Hepatocyte (in vitro differentiated cells): ENCODE data around the gene TMEM150B.

ENCODE experiments used
- EZH2 ChIP-seq: fragments of 200-600 bp; sonication (generic); IDR thresholded peaks from 2 replicates; pipeline ENCODE4 v1.6.1; 2016; ENCODE audit warnings: antibody characterized with exemption, mild to moderate bottlenecking, borderline replicate concordance
- EZH2phosphoT487 ChIP-seq: fragments of 200-600 bp; sonication (generic); IDR thresholded peaks from one replicate; pipeline ENCODE4 v1.6.1; 2018; ENCODE audit warnings: antibody characterized with exemption, mild to moderate bottlenecking, low read depth, moderate library complexity; ENCODE audit not compliant: unreplicated experiment, severe bottlenecking
- TF ChIP-seq, protein P1 (sequence below): fragments of 200-600 bp; sonication (generic); IDR thresholded peaks from 2 replicates; pipeline ENCODE4 v1.5.1; 2016; ENCODE audit warnings: antibody characterized with exemption, mild to moderate bottlenecking; ENCODE audit not compliant: poor library complexity

DNA sequence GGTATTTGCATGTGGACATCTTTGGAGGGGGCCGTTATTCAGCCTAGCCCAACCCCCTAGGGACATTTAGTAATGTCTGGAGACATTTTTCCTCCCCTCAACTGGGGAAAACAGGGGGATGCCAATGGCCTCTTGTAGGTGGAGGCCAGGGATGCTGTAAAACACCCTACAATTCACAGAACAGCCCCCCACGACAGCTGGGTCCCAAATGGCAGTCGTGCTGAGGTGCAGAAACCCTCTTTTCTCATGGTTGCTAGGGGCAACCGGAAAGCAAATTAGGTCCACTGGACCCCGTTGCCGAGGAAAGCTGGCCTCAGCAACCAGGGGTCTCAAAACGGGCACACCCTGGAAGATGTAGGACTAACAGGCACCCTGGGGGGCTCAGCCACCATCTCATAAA lies 14.6 kb downstream of the TMEM150B start:
- TF ChIP-seq EZH2 (no peak), EZH2phosphoT487 (no peak)
- TF ChIP-seq, protein P1, sequence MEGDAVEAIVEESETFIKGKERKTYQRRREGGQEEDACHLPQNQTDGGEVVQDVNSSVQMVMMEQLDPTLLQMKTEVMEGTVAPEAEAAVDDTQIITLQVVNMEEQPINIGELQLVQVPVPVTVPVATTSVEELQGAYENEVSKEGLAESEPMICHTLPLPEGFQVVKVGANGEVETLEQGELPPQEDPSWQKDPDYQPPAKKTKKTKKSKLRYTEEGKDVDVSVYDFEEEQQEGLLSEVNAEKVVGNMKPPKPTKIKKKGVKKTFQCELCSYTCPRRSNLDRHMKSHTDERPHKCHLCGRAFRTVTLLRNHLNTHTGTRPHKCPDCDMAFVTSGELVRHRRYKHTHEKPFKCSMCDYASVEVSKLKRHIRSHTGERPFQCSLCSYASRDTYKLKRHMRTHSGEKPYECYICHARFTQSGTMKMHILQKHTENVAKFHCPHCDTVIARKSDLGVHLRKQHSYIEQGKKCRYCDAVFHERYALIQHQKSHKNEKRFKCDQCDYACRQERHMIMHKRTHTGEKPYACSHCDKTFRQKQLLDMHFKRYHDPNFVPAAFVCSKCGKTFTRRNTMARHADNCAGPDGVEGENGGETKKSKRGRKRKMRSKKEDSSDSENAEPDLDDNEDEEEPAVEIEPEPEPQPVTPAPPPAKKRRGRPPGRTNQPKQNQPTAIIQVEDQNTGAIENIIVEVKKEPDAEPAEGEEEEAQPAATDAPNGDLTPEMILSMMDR: no peak
